ENCODE measurements around the gene SUPT3H.

- no peak for TF ChIP-seq CTCF (IDR thresholded peaks at IDR 0.05)
- TF ChIP-seq POLR2A (IDR thresholded peaks at IDR 0.05): no peak
Measured at GRCh38 chr6:45378334-45378926, 696 bp upstream of the SUPT3H start.

Data from right lobe of liver (tissue), 4 donors.